GM18508 (cell line): ENCODE results near the gene EBI3.
"Not testable (repeated sequence)": the region's sequence is repeated elsewhere in the genome, so short reads cannot be mapped to it uniquely, and the experiment has no call there.

Experiments
- ATAC-seq: cut with Tn5 transposase; IDR thresholded peaks from one replicate; pipeline ENCODE4 v1.9.1; 2021; ENCODE audit warnings: moderate number of reproducible peaks; ENCODE audit not compliant: insufficient read depth, unreplicated experiment

The EBI3 gene

GRCh38 chr19:4232614-4233281 lies 3.4 kb downstream of the EBI3 start:
- ATAC-seq: no peak

DNA sequence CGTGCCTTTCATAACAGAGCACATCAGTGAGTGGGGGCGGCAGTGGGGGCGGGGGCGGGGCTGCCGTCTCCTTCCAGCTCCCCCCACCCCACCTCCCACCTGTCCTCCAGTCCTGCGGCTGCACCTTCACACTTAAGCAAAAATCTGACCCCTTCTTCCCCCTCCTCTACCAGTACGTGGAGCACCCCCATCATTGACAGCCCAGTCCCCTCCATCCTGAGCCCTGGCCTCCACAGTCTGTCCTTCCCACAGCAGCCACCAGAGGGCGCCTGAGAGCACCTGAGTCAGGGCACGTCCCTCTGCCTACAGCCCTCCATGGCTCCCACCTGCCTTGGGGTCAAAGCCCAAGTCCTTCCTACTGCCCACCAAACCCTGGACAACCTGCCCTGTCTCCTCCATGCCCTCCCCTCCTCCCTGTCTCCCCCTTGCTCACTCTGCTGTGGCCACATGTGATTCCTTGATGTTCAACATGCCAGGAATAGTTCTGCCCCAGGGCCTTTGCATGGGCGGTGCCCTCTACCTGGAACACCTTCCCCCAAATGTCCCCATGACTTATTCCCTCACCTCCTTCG lies 4.0 kb downstream of the EBI3 start:
- ATAC-seq: no peak

- ATAC-seq: no peak
Observed at GRCh38 chr19:4234142-4234861, 5.0 kb downstream of the EBI3 start.

- no peak for ATAC-seq
Observed at GRCh38 chr19:4234862-4235201, 5.5 kb downstream of the EBI3 start.

- not testable (repeated sequence) for ATAC-seq
Observed at GRCh38 chr19:4237510-4237909, 8.2 kb downstream of the EBI3 start.

DNA sequence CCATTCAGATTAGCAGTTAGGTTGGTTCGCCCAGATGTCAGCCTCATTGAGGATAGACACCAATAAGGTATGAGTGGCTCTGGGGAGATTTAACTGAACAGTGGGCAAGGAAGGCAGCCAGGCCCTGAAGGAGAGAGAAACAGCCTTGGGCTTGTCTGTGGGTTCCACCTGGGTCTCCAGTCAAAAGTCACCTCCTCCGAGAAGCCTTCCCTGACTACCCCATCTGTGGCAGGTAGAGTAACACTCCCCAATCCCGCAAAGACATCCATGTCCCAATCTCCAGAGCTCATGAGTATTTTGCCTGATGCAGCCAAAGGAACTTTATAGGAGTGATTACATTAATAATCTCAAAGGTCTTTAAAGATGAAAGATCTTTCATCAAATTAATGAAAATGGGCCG lies 9.5 kb downstream of the EBI3 start:
- ATAC-seq: no peak

DNA sequence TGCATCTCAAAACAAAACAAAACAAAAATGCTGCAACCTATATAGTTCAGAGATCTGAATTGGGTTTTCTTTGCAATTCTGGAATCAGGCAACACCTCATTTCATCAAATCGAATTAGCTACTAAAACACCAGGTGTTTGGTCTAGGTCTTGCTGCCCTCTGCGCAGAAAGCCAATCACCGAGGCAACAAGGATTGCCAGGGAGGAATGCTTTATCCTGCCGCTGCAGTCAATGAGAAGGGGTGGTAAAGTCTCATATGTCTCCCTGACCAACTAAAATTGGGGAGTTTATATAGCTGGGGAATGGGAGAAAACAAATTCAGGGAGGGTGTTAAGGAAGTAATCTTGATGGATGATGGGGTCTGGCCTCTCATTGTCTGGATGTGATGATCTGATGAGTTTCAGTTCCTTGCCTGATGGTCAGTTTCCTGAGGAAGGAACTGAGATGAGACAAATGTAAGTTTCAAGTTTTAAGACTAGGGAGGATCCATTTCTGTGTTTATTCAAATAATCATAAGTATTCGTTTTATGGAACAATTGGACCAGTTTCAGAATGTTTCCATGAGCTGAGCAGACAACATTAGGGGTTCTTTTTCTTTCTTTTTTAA lies 12.6 kb downstream of the EBI3 start:
- ATAC-seq: no peak

DNA sequence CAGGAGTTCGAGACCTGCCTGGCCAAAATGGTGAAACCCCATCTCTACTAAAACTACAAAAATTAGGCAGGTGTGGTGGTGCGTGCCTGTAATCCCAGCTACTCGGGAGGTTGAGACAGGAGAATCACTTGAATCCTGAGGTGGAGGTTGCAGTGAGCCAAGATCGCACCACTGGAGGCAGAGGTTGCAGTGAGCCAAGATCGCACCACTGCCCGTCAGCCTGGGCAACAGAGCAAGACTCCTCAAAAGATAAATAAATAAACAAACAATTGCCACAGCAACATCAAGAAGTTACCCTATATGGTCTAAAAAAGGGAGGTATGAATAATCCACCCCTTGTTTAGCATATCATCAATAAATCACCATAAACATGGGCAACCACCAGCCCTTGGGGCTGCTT lies 16.6 kb downstream of the EBI3 start:
- not testable (repeated sequence) for ATAC-seq

DNA sequence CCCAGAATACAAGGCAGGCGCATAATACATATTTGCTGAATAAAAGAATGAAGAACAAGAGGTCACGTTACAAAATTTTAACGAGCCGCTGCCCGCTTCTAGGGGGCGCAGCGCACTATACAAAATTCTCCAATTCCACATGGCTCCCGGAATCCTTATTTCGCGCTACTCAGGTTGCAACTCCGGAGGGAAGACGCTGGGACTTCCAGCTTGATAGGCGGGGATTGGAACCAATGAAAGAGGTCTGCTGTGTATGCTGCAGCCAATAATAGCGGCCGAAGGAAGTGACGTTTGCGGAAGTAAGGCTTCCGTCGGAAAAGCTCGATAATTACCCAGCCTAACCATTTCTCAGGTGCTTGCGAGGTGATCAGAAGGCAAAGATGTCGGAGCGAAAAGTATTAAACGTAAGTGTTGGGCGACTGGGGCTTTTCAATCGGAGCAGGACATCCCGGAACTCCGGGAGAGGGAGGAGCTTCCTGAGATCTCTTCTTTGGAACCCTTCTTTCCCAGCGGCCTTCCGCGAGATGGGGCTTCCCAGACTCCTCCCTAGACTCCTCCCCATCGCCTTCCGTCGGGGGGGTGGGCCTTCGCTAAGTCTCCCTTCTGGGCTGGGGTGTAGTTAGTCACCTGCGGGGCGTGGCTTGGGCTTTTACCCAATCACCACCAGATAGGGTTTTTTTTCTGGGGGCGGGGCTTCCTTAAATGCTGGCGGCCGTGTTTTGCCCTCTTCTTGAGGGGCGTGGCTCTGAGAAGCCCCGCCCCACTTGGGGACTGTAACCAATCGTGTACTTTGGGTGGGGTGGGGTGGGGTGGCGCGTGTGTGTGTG lies 17.7 kb downstream of the EBI3 start, which contains the start of gene YJU2:
Gene YJU2 (plus strand): TSS at position 314 of the 827 bp plus-strand sequence. CDS start 67 bp downstream, at position 381.
- ATAC-seq: peak; percentile 50

GRCh38 chr19:4256563-4256962 lies 27.2 kb downstream of the EBI3 start:
- ATAC-seq: no peak

- ATAC-seq: no peak
Observed at GRCh38 chr19:4257025-4257424, 27.7 kb downstream of the EBI3 start.

- no peak for ATAC-seq
Observed at GRCh38 chr19:4258181-4258580, 28.9 kb downstream of the EBI3 start.

DNA sequence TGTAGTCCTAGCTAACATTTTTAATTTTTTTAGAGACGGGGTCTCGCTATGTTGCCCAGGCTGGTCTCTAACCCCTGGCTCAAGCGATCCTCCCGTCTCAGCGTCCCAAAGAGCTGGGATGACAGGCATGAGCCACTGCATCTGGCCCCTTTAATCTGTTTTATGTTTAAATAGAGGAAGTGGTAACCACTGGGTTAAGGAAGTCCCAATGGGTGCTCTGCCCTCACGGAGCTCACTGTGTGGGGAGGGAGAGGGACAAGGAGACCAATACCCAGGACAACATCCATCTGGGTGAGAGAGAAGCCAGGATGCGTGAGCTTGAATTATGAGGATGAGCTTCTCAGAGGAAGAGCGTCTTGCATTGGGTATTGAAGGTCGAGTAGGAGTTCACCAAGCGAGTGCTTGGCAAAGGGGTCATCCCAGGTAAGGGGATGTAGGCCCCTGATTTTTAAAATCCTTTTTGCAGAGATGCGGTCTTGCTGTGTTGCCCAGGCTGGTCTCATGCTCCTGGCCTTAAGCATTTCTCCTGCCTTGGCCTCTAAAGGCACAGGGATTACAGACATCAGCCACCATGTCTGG lies 31.4 kb downstream of the EBI3 start:
- no peak for ATAC-seq

DNA sequence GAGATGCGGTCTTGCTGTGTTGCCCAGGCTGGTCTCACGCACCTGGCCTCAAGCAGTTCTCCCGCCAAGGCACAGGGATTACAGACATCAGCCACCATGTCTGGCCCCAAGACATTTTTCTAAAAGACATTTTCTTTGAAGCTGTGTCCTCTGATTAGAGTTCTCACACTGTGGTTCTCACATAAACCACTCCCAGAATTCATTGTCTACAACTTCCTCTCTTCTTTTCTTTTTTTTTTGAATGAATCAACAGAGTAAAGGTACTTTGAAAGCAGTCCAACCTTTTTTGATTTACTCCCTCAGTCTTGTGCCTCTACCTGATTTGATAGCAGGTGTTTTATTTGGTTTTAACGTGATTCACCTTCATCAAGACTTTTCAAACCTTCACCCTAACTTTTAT lies 35.5 kb downstream of the EBI3 start:
- ATAC-seq: no peak

DNA sequence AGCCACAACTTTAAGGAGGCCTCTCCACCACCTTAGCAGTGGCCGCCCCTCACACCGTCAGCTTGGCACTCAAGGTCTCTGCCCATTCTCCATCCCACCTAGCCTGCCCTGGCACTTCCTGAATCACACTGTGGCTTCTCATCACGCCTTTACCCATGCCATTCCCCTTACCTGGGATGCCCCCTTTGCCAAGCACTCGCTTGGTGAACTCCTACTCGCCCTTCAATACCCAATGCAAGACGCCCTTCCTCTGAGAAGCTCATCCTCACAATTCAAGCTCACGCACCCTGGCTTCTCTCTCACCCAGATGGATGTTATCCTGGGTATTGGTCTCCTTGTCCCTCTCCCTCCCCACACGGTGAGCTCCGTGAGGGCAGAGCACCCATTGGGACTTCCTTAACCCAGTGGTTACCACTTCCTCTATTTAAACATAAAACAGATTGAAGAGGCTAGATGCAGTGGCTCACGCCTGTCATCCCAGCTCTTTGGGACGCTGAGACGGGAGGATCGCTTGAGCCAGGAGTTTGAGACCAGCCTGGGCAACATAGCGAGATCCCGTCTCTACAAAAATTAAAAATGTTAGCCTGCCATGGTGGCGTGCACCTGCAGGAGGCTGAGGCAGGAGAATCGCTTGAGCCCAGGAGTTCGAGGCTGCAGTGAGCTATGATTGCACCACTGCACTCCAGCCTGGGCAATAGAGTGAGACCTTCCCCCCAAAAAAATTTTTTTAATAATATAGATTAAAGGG lies 37.1 kb downstream of the EBI3 start:
- ATAC-seq: no peak

DNA sequence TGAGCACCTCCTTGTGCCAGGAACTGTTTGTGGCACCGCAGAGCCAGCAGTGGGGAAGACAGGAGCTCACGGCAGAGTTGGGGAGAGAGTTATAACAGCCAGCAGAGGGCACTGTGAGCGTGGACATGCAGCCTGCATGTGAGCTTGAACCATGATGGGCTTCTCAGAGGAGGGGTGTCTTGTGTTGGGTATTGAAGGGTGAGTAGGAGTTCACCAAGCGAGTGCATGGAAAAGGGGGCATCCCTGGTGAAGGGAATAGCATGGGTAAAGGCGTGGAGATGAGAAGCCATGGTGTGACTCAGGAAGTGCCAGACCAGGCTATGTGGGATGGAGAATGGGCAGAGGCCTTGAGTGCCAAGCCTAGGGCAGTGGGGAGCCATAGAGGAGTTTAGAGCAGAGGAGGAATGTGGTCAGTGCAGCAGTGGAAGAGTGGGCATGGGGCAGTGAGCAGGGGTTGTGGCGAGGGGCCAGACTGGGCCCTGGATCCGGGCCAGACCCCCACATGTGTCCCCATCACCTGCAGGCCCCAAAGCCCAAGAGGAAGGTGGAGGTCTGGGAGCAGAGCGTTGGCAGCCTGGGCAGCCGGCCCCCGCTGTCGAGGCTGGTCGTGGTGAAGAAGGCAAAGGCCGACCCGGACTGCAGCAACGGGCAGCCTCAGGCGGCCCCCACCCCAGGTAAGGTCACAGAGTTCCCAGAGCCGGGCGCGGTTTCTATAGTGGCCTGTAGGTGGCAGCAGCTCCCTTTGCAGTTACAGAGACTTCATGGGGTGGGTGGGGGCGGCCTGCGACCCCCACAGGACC lies 38.0 kb downstream of the EBI3 start:
- no peak for ATAC-seq

- ATAC-seq: no peak
Observed at GRCh38 chr19:4267901-4268815, 38.8 kb downstream of the EBI3 start.
